Spinal cord (tissue), 10 donors: ENCODE results near the gene FCRL3. TPM values are rescaled to one million over a fixed set of nuclear protein-coding genes. Genes with fewer than 3 reads are reported as not detected.

ENCODE experiments used
- DNase-seq, 6 donors: peaks; one replicate each; pipeline versions ENCODE4 v3.0.0 to v3.0.0-alpha.2; 2013 to 2015; ENCODE audit warnings: low spot score in 6 of 6, low read depth in 4 of 6
- H3K27ac ChIP-seq: one replicate; pipeline ENCODE4 v1.5.1; 2013; ENCODE audit warnings: low read depth, low read length, control low read depth
- H3K27me3 ChIP-seq: one replicate; pipeline ENCODE4 v1.6.1; 2013; ENCODE audit warnings: low read length; ENCODE audit not compliant: control insufficient read depth, insufficient read depth
- H3K36me3 ChIP-seq: one replicate; pipeline ENCODE4 v1.6.1; 2013; ENCODE audit warnings: low read length; ENCODE audit not compliant: control insufficient read depth, insufficient read depth
- H3K4me1 ChIP-seq: one replicate; pipeline ENCODE4 v1.6.1; 2013; ENCODE audit warnings: low read length; ENCODE audit not compliant: control insufficient read depth, insufficient read depth
- H3K4me3 ChIP-seq: one replicate; pipeline ENCODE4 v1.5.1; 2013; ENCODE audit warnings: low read depth, low read length, control low read depth
- H3K9me3 ChIP-seq: one replicate; pipeline ENCODE4 v1.6.1; 2013; ENCODE audit warnings: low read length; ENCODE audit not compliant: control insufficient read depth, insufficient read depth
- WGBS: methylation state at CpG from one replicate; pipeline ENCODE4 v1.1.5; 2013; ENCODE audit warnings: missing lambda C conversion rate; ENCODE audit not compliant: insufficient coverage; 5-methylcytosine and 5-hydroxymethylcytosine counted together
- polyA plus RNA-seq, 2 donors: library from polyadenylated mRNA; unstranded; fragments of 120-200 nt; gene quantifications; one replicate each; pipeline ENCODE4 v1.2.1, GENCODE V29; 2013; ENCODE audit not compliant: insufficient read length in 2 of 2
- total RNA-seq, 2 donors: library from RNA; depleted of rRNA in 1 of 2; stranded (reverse); fragments of 120-200 nt in 1 of 2; fragments of >200 nt in 1 of 2; gene quantifications; one replicate each; pipeline versions ENCODE4 v1.2.3 to v1.2.4, GENCODE V29; 2013 to 2014
- donor health status: healthy.

FCRL3 gene
- total and polyA plus RNA-seq, 4 donors = under 0.01 TPM; not detected in 3

DNA sequence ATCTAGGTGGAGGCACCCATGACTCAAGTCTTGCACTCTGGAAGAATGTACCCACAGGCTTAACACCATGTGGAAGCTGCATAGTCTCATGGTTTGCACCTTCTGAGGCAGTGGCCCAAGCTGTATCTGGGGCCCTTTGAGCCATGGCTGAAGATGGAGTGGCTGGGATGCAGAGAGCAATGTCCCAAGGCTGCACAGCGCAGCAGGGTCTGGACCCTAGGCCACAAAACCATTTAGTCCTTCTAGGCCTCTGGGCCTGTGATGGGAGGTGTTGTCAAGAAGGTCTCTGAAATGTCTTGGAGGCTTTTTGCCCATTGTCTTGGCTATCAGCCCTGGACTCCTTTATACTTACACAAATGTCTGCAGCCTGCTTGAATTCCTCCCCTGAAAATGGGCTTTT is 21.4 kb upstream of the FCRL3 start:
- DNase-seq = no peak
- no peaks in the 10 kb centered on the region for H3K36me3 ChIP-seq
- no peak overlapping the region for H3K4me3 ChIP-seq
- WGBS = no CpG with 5 or more reads among the region's 1 CpG
- H3K27me3 ChIP-seq = no peaks in the 10 kb centered on the region
- no peaks in the 10 kb centered on the region for H3K4me1 ChIP-seq
- H3K9me3 ChIP-seq = peaks cover 9% of the 10 kb centered on the region
- no peak overlapping the region for H3K27ac ChIP-seq

DNA sequence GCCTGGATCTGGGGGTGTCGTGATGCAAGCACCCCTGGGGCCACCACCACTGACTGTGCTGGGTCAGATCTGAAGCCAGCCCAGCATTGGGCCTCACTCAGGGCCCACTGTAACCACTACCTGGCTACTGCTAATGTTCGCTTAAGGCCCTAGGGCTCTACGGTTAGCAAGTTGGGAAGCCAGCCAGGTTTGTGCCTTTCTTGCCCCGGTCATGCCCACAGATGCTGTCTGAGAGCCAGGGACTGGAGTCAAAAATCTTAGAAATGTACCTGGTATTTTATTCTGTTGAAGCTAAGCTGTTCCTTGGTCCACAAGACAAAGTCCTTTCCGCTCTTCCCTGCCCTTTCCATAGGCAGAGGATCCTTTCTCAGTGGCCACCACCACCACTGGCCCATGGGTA is 15.2 kb upstream of the FCRL3 start:
- no peaks in the 10 kb centered on the region for H3K36me3 ChIP-seq
- no peaks in the 10 kb centered on the region for H3K9me3 ChIP-seq
- H3K4me3 ChIP-seq = no peak overlapping the region
- H3K27me3 ChIP-seq = no peaks in the 10 kb centered on the region
- no peaks in the 10 kb centered on the region for H3K4me1 ChIP-seq
- DNase-seq = no peak
- H3K27ac ChIP-seq = no peak overlapping the region
- WGBS = 87% methylated on average over 5 of the region's 5 CpGs

DNA sequence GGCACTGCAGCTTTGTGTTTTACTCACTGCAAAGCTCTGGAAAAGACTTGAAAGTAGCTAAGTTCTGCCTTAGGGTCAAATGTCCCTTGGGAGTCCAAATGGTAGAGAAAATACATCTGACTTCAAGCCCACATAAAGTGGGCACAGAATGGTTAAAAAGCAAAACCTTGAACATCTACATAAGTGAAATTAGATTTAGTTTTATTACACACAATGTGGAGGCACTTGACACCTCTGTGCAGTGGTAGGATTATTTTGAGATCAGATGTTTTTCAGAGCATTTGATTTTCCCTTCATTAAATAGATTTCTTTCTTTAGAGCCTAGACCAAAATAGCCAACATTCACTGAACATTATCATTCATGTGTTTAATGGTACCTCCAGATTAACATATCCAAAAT is 11.2 kb upstream of the FCRL3 start:
- DNase-seq = no peak
- no peak overlapping the region for H3K27ac ChIP-seq
- no peaks in the 10 kb centered on the region for H3K27me3 ChIP-seq
- H3K4me1 ChIP-seq = no peaks in the 10 kb centered on the region
- no peak overlapping the region for H3K4me3 ChIP-seq
- H3K9me3 ChIP-seq = no peaks in the 10 kb centered on the region
- no peaks in the 10 kb centered on the region for H3K36me3 ChIP-seq

DNA sequence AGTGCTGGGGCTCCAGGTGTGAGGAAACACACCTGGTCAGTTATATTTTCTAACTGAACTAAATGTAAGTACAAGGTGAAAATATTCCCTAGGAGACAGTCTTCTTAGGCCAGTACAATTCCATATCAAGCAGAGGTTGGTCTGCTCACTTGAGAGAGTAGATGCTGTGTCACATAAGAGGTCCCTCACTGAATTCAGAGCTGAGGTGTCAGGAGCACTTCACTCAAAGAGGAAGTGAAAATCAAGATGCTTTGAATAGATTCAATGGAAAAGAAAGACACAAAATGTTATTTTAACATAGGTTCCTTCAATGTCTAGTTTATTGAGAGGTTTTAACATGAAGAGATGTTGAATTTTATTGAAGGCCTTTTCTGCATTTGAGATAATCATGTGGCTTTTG is 4.3 kb upstream of the FCRL3 start:
- no peak overlapping the region for H3K27ac ChIP-seq
- no peak overlapping the region for H3K4me3 ChIP-seq
- H3K4me1 ChIP-seq = no peaks in the 10 kb centered on the region
- no peak for DNase-seq
- H3K27me3 ChIP-seq = no peaks in the 10 kb centered on the region
- H3K36me3 ChIP-seq = no peaks in the 10 kb centered on the region
- H3K9me3 ChIP-seq = no peaks in the 10 kb centered on the region

DNA sequence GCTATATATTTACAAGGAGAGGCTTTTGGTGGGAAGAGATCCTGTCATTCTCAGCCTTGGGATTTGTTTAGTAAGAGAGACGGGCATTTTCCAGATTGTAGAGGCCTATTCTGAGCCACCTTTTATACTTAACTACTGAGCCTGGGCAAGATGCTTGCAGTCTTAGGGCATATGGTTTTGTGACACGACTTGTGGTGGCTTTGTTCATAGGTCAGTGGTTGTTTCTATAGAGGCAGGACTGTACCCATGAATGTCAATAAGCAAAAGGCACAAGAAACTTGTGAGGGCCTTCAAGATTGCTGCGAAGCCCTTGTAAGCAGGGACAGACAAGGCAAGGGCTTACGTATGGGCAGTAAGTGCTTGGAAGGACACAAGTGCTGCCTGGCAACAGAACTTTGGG is 3.4 kb upstream of the FCRL3 start:
- Histone ChIP-seq H3K4me1 (no peaks in the 10 kb centered on the region), H3K9me3 (no peaks in the 10 kb centered on the region), H3K36me3 (no peaks in the 10 kb centered on the region), H3K27ac (no peak overlapping the region), H3K4me3 (no peak overlapping the region), H3K27me3 (no peaks in the 10 kb centered on the region)
- 57% methylated on average over 3 of the region's 4 CpGs for WGBS
- no peak for DNase-seq

DNA sequence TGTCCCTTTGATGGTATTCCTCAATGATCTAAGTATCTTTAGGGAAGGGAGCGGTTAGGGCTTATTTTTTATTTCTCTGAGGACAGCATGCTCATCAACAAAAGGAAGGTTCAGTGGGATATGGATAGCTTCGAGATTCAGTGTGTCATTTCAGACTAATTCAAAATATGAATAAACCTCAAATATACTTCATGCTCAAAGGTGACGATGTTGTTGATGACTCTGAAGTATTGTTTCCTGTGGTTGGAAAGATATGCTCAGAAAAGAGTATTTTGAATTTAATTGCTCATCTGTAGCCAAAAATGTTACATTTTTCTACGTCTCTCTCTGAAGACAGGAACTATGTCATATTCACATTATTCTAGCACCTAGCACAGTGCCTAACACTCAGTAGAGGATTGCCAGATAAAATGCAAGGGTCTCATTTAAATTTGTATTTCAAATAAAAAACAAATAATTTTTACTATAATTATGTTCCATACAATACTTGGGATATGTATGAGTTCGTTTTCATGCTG is 1.8 kb upstream of the FCRL3 start:
- no peak overlapping the region for H3K4me3 ChIP-seq
- WGBS = no CpG with 5 or more reads among the region's 5 CpGs
- H3K9me3 ChIP-seq = no peaks in the 10 kb centered on the region
- no peaks in the 10 kb centered on the region for H3K4me1 ChIP-seq
- no peaks in the 10 kb centered on the region for H3K36me3 ChIP-seq
- no peak for DNase-seq
- H3K27ac ChIP-seq = no peak overlapping the region
- no peaks in the 10 kb centered on the region for H3K27me3 ChIP-seq

DNA sequence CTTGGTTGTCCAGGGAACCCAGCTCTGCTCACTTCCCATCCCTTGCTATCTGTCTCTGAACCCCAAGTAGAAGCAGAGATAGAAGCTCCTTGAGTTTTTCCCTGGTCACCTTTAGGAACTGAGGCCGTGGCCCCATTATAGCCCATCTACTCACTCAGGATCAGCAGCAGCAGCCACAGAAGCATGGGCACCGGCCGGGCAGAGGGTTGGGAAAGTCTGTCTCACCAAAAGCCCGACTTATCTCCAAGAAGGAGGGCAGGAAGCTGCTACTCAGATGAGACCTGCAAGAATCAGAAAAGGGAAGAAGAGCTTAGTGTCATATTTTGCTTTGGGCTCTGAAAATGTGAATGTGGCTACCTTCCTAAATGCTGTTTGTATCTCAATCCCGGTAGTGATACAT is 264 bp downstream of the FCRL3 start:
- H3K4me1 ChIP-seq = no peaks in the 10 kb centered on the region
- no peak overlapping the region for H3K27ac ChIP-seq
- DNase-seq = no peak
- H3K4me3 ChIP-seq = no peak overlapping the region
- no peaks in the 10 kb centered on the region for H3K9me3 ChIP-seq
- no peaks in the 10 kb centered on the region for H3K36me3 ChIP-seq
- WGBS = 90% methylated on average over 3 of the region's 5 CpGs
- H3K27me3 ChIP-seq = no peaks in the 10 kb centered on the region

DNA sequence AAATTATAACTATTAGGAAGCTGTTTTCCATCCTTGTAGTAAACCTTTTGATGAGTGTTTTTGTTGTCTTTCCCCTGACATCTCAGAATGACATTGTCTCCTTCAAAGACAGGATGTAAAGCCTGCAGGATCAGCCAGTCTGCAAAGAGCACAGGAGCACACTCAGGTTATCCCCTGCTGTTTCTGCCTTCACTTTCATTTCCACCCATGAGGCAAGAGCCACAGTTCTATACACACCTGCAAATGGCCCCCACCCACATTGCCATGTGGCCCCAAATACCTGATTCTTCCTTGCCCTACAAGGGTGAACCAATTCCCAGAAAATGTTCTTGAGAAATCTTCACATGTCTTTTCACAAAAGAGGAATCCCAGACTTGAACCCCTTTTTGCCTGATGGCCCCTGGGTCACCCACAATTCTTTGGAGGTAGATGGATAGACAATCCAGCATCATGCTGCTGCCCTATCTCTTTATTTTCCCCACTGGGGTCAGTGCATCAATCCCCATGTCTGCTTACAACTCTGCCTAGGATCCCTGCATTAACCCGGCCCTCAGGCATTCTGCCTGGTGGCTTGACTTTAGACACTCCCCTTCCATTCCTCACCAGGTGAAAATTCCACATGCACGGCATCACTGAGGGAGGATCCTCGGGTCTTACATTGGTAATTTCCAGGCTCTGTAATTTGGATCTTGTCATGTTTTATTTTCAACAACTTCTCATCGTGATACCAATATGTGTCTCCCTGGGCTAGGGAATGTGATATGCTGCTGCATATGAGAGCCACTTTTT is 2.6 kb downstream of the FCRL3 start:
- WGBS = 75% methylated on average over 1 of the region's 4 CpGs

DNA sequence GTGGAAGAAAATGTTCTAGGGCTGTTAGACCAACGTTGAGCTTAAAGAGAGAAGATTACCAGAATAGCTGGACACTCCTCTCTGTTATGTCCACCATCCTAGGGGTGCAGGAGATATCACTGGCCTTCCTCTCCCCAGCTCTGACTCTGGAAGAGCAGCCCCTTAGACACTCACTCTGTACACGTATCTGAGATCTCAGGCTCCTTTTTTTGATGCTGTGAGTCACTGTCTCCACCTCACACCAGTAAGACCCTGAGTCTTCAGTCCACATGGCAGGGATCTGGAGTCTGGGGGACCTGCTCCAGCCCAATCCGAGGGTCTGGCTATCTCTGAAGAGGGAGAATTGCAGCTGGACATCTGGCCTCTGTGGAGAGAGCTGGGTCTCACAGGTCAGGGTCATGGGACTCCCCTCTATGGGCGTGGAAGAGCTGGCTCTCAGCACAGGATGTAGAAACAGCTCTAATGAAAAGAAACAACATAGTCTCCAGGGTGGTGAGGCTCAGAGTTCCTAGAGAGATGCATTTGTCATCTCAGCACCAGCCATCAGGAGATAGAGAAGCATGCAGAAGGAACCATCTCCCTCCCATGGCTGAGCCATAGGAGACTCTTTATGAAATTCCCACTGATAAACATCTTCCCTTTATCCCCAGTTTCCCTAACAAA is 3.5 kb downstream of the FCRL3 start:
- H3K36me3 ChIP-seq = no peaks in the 10 kb centered on the region
- WGBS = 77% methylated on average over 3 of the region's 4 CpGs
- no peak for DNase-seq
- no peaks in the 10 kb centered on the region for H3K4me1 ChIP-seq
- no peaks in the 10 kb centered on the region for H3K9me3 ChIP-seq
- H3K4me3 ChIP-seq = no peak overlapping the region
- no peaks in the 10 kb centered on the region for H3K27me3 ChIP-seq
- H3K27ac ChIP-seq = no peak overlapping the region

More for the DNA sequence above, 2.6 kb downstream of the FCRL3 start:
- Histone ChIP-seq H3K27ac (no peak overlapping the region), H3K36me3 (no peaks in the 10 kb centered on the region), H3K4me3 (no peak overlapping the region), H3K4me1 (no peaks in the 10 kb centered on the region), H3K9me3 (no peaks in the 10 kb centered on the region), H3K27me3 (no peaks in the 10 kb centered on the region)
- no peak for DNase-seq

DNA sequence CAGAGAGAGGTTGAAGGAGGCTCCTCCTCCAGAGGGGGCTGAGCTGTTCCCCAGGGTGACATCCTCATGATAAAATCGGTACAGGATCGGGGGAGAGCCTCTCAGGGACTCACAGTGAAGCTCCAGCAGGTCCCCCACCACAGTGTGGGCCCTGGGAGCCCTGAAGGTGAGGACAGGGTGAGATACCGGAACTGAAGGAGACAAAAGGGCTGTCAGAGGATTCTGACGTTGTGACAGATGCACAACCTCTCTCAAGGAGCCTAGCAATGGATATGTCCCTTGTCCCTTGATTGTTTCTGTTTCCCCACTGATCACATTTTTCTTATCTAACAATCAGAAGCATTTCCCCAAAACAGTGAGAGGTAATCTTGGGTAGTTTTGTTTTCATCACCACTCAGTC is 5.2 kb downstream of the FCRL3 start:
- WGBS = 78% methylated on average over 3 of the region's 4 CpGs
- Histone ChIP-seq H3K4me1 (no peaks in the 10 kb centered on the region), H3K36me3 (no peaks in the 10 kb centered on the region), H3K27me3 (no peaks in the 10 kb centered on the region), H3K27ac (no peak overlapping the region), H3K9me3 (no peaks in the 10 kb centered on the region), H3K4me3 (no peak overlapping the region)
- DNase-seq = no peak
